D721Med (cell line): ENCODE results near the gene ACOX2.

Source experiments
- DNase-seq: peaks from one replicate; pipeline ENCODE4 v3.0.0; 2011; ENCODE audit warnings: low spot score; ENCODE audit not compliant: insufficient read length
- FAIRE-seq: peaks from 2 replicates; lab custom pipeline; 2011; peaks lifted over from hg19 to GRCh38; lab: Jason Lieb, UNC
- CTCF ChIP-seq: IDR thresholded peaks from 2 replicates; pipeline ENCODE4 v1.5.1; 2012; ENCODE audit warnings: mild to moderate bottlenecking, control low read depth; ENCODE audit not compliant: insufficient read depth; ENCODE audit errors: missing control alignments

The ACOX2 gene

DNA sequence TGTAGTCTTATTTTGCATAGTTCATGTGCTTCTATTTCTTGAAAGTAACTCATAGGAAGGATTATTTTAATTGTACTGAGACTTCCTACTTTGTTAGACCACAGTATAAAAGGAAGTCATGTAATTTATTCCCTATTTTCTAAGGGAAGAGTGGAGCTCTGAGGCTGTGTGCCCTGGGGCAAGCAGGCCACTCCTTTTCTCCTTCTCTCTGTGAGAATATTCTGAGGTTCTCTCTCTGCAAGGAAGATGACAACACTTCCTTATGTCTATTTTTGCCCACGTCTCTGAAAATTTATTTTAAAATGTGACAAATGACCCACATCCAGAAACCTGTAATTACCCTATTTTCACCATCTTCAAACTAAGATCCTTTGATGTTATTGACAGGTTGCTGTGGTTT lies 34.1 kb downstream of the ACOX2 start:
- TF ChIP-seq CTCF: no peak
- no peak for DNase-seq
- no peak for FAIRE-seq

DNA sequence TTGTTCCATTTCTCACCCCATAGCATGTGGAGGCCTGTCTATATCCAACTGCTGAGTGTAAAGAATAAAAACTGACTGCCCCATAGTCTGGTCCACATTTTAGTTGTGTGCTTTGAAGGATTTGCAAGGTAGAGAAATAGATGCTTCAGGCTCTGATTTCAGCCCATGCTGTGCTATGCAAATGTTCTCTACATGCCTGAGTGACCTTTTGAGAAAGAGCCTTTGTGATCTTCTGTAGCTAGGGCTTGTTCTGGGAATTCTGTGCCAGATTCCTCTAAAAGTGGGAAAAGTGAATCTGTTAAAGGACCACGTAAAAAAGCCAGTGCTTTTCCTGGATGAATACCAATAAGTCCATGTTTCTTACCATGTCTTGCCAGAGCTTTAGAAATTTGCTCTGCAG lies 39.9 kb downstream of the ACOX2 start:
- DNase-seq: no peak
- TF ChIP-seq CTCF: no peak
- no peak for FAIRE-seq

- DNase-seq (no peak), FAIRE-seq (no peak)
- TF ChIP-seq CTCF: peak; percentile 9
Observed at GRCh38 chr3:58496206-58496857, 40.7 kb downstream of the ACOX2 start.

DNA sequence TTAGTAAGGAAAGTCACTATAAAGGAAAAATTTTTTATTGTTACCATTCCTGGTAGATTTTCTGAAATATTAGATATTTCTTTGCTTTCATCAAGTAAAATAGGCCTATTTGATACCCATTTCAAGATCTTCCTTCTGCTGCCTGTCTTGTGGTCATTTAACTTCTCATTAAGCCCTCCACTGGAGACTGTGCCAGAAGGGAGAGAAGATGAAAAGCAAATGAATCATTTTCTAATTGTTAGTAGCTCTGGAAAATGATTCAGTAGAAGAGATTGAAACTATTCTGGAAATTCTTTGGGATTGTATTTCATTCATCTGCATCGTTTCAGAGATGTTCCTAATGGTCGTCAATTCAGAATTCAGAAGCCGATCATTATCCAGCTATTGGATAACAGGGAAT lies 41.9 kb downstream of the ACOX2 start:
- no peak for TF ChIP-seq CTCF
- DNase-seq: no peak
- no peak for FAIRE-seq

- peak; percentile 11 for TF ChIP-seq CTCF
- DNase-seq (no peak), FAIRE-seq (peak; percentile 77)
Observed at GRCh38 chr3:58494107-58494506, 42.9 kb downstream of the ACOX2 start.

DNA sequence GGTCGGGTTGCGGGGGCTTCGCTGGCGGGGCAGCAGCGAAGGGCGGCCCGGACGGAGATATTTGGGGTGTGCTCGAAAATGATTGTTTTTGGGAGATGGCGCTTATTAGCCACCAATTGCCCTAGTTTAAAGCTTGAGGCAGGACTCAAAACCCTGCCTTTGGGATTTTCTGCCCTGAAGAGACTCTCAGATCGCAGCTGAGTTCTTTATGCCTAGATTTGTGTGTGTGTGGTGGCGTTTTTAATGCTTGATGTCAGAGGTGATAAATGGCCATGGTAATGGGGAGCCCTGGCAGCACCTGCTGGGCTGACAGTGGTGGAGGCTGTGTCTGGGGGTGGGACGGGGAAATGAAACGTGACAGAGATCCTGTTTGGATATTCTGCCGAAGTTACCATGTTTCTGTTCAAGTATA lies 44.5 kb downstream of the ACOX2 start:
- no peak for TF ChIP-seq CTCF
- no peak for DNase-seq
- FAIRE-seq: no peak
